HCEC 1CT (cell line): ENCODE results near the gene SUSD1.
"Not testable (repeated sequence)": the region's sequence is repeated elsewhere in the genome, so short reads cannot be mapped to it uniquely, and the experiment has no call there.

Experiments used
- DNase-seq: peaks from one replicate; pipeline ENCODE4 v3.0.0-alpha.2; 2017

SUSD1 gene

GRCh38 chr9:112128399-112128798 is 46.7 kb downstream of the SUSD1 start:
- DNase-seq = not testable (repeated sequence)

GRCh38 chr9:112127281-112127680 is 47.8 kb downstream of the SUSD1 start:
- no peak for DNase-seq

GRCh38 chr9:112125951-112126388 is 49.1 kb downstream of the SUSD1 start:
- DNase-seq = no peak

- DNase-seq = no peak
Observed at GRCh38 chr9:112124156-112124555, 50.9 kb downstream of the SUSD1 start.

- no peak for DNase-seq
Observed at GRCh38 chr9:112121633-112122032, 53.5 kb downstream of the SUSD1 start.

GRCh38 chr9:112120439-112120925 is 54.6 kb downstream of the SUSD1 start:
- no peak for DNase-seq

- DNase-seq = no peak
Observed at GRCh38 chr9:112120030-112120341, 55.1 kb downstream of the SUSD1 start.

- DNase-seq = no peak
Observed at GRCh38 chr9:112119225-112120029, 55.7 kb downstream of the SUSD1 start.

GRCh38 chr9:112118009-112118408 is 57.1 kb downstream of the SUSD1 start:
- DNase-seq = no peak

- no peak for DNase-seq
Observed at GRCh38 chr9:112115970-112116753, 58.9 kb downstream of the SUSD1 start.

GRCh38 chr9:112115109-112115508 is 60.0 kb downstream of the SUSD1 start:
- no peak for DNase-seq

- DNase-seq = peak; percentile 11
Observed at GRCh38 chr9:112112941-112113681, 62.0 kb downstream of the SUSD1 start.

- DNase-seq = peak; percentile 76
Observed at GRCh38 chr9:112112519-112112918, 62.6 kb downstream of the SUSD1 start.

- no peak for DNase-seq
Observed at GRCh38 chr9:112111461-112111860, 63.6 kb downstream of the SUSD1 start.

GRCh38 chr9:112110777-112111113 is 64.4 kb downstream of the SUSD1 start:
- DNase-seq = no peak

GRCh38 chr9:112110094-112110776 is 64.9 kb downstream of the SUSD1 start:
- DNase-seq = no peak

GRCh38 chr9:112104901-112105300 is 70.2 kb downstream of the SUSD1 start:
- DNase-seq = no peak

GRCh38 chr9:112104401-112104800 is 70.7 kb downstream of the SUSD1 start:
- DNase-seq = no peak

- DNase-seq = no peak
Observed at GRCh38 chr9:112103405-112103804, 71.7 kb downstream of the SUSD1 start.

GRCh38 chr9:112097712-112098688 is 77.1 kb downstream of the SUSD1 start:
- DNase-seq = peak; percentile 65

- no peak for DNase-seq
Observed at GRCh38 chr9:112094948-112095681, 80.0 kb downstream of the SUSD1 start.
